Endothelial cell of umbilical vein (primary cell): ENCODE results near the gene CAMK2D. TPM values are rescaled to one million over a fixed set of nuclear protein-coding genes. Genes with fewer than 3 reads are reported as not detected.

Experiments used
- BruUV-seq: library from RNA; stranded (reverse); fragments of 400-500 nt; replicated peaks from 2 replicates; lab custom pipeline; 2021; lab: Mats Ljungman, UMichigan
- CTCF ChIA-PET: fragments of 300-600, 350-600 bp; sonication (Branson Sonifier 250); formaldehyde crosslinking; loops from one replicate; lab custom pipeline; 2021; ENCODE audit warnings: antibody characterized with exemption, inconsistent platforms; lab: Charles Lee
- POLR2A ChIA-PET: fragments of 300-600, 350-600 bp; sonication (Branson Sonifier 250); formaldehyde crosslinking; loops from one replicate; lab custom pipeline; 2021; ENCODE audit warnings: antibody characterized with exemption, inconsistent platforms; lab: Charles Lee
- DNase-seq: peaks from one replicate; pipeline ENCODE4 v3.0.0-alpha.2; 2011; ENCODE audit warnings: low read depth, low spot score
- FAIRE-seq: peaks from 2 replicates; lab custom pipeline; 2011; peaks lifted over from hg19 to GRCh38; lab: Jason Lieb, UNC
- H2AFZ ChIP-seq: 2 replicates; pipeline ENCODE4 v1.6.0; 2012; ENCODE audit warnings: low read depth, low read length, control low read depth, inconsistent platforms
- H3K27ac ChIP-seq: 2 replicates; pipeline ENCODE4 v1.5.1; 2011; ENCODE audit warnings: low read depth, mild to moderate bottlenecking, control low read depth, low read length, moderate library complexity; ENCODE audit not compliant: insufficient read depth
- H3K27me3 ChIP-seq, 2 experiments: 2 replicates each; pipeline versions ENCODE4 v1.6.0 to v1.6.1; 2011; ENCODE audit warnings: low read length in 2 of 2, mixed read lengths in 1 of 2; ENCODE audit not compliant: control insufficient read depth in 2 of 2, insufficient read depth in 2 of 2
- H3K36me3 ChIP-seq, 2 experiments: 2 replicates in 1 of 2; 3 replicates in 1 of 2; pipeline ENCODE4 v1.5.1; 2011; ENCODE audit warnings: low read length in 2 of 2, mild to moderate bottlenecking in 1 of 2, moderate library complexity in 1 of 2; ENCODE audit not compliant: control insufficient read depth in 2 of 2, insufficient read depth in 2 of 2; ENCODE audit errors: extremely low read depth in 1 of 2
- H3K4me1 ChIP-seq: 3 replicates; pipeline ENCODE4 v1.5.1; 2011; ENCODE audit warnings: mild to moderate bottlenecking, low read length; ENCODE audit not compliant: control insufficient read depth, insufficient read depth; ENCODE audit errors: extremely low read depth
- H3K4me2 ChIP-seq: 2 replicates; pipeline ENCODE4 v1.6.1; 2011; ENCODE audit warnings: low read length, control low read depth, mixed read lengths; ENCODE audit not compliant: insufficient read depth
- H3K4me3 ChIP-seq, 3 experiments: fragments of 200-600 bp in 1 of 3; sonication (generic), shearing (Covaris generic) in 1 of 3; replicated peaks in 1 of 3; 2 replicates each; pipeline ENCODE4 v1.5.1; 2011 to 2016; ENCODE audit warnings: control low read depth in 3 of 3, low read length in 3 of 3, mild to moderate bottlenecking in 2 of 3, inconsistent platforms in 1 of 3, low read depth in 1 of 3, moderate library complexity in 1 of 3; ENCODE audit not compliant: insufficient read depth in 1 of 3
- H3K79me2 ChIP-seq: 2 replicates; pipeline ENCODE4 v1.6.0; 2012; ENCODE audit warnings: low read length, inconsistent platforms; ENCODE audit not compliant: control insufficient read depth, insufficient read depth
- H3K9ac ChIP-seq: replicated peaks from 2 replicates; pipeline ENCODE3; 2011; ENCODE audit warnings: low read length, control low read depth; ENCODE audit not compliant: insufficient read depth; ENCODE audit errors: extremely low read depth
- H3K9me1 ChIP-seq: replicated peaks from 3 replicates; pipeline ENCODE4 v1.6.0; 2011; ENCODE audit warnings: mild to moderate bottlenecking, low read length; ENCODE audit not compliant: control insufficient read depth, insufficient read depth; ENCODE audit errors: extremely low read depth
- H3K9me3 ChIP-seq: replicated peaks from 2 replicates; pipeline ENCODE4 v1.5.1; 2012; ENCODE audit warnings: low read length, inconsistent platforms; ENCODE audit not compliant: control insufficient read depth, insufficient read depth
- H4K20me1 ChIP-seq: replicated peaks from 2 replicates; pipeline ENCODE3; 2011; ENCODE audit warnings: mild to moderate bottlenecking, low read length; ENCODE audit not compliant: control insufficient read depth, insufficient read depth; ENCODE audit errors: extremely low read depth
- EZH2 ChIP-seq: IDR thresholded peaks from 2 replicates; pipeline ENCODE4 v1.6.1; 2012; ENCODE audit warnings: borderline replicate concordance, low read depth, mild to moderate bottlenecking, moderate library complexity, low read length, inconsistent platforms; ENCODE audit not compliant: severe bottlenecking
- FOS ChIP-seq: IDR thresholded peaks from 2 replicates; pipeline ENCODE4 v1.6.1; 2011; ENCODE audit warnings: mild to moderate bottlenecking, low read length, moderate library complexity, borderline replicate concordance; ENCODE audit not compliant: insufficient read depth
- GATA2 ChIP-seq: IDR thresholded peaks from 2 replicates; pipeline ENCODE4 v1.7.0; 2011; ENCODE audit warnings: low read depth, mild to moderate bottlenecking, moderate library complexity, mixed read lengths, low read length; ENCODE audit not compliant: insufficient read length, insufficient read depth
- JUN ChIP-seq: IDR thresholded peaks from 2 replicates; pipeline ENCODE4 v1.6.1; 2011; ENCODE audit warnings: borderline replicate concordance, low read depth; ENCODE audit not compliant: insufficient read length, insufficient read depth
- MYC ChIP-seq: IDR thresholded peaks from one replicate; pipeline ENCODE4 v1.6.1; 2011; ENCODE audit warnings: mild to moderate bottlenecking, low read depth, low read length
- POLR2A ChIP-seq: IDR thresholded peaks from 2 replicates; pipeline ENCODE4 v1.6.1; 2012; ENCODE audit warnings: low read depth, mild to moderate bottlenecking, control low read depth, low read length
- POLR2AphosphoS5 ChIP-seq: IDR thresholded peaks from 2 replicates; pipeline ENCODE4 v1.6.1; 2012; ENCODE audit warnings: low read depth, mild to moderate bottlenecking, control low read depth, low read length, moderate library complexity; ENCODE audit not compliant: insufficient read depth
- dilution Hi-C: fragments of 300-500 bp; cut with MboI; formaldehyde crosslinking; loops from one replicate; pipeline ENCODE4 v1.15.0; 2019; ENCODE audit warnings: low sequenced_read_pairs; ENCODE audit not compliant: extremely low pct_ligation_motif_present
- intact Hi-C: fragments of 100-400 bp; cut with micrococcal nuclease; formaldehyde crosslinking; loops from one replicate; pipeline ENCODE4 v1.10.0; 2022
- polyA plus RNA-seq, 4 experiments: library from polyadenylated mRNA; depleted of rRNA in 3 of 4; stranded (reverse) in 3 of 4; unstranded in 1 of 4; fragments of >200 nt; gene quantifications; 2 replicates each; pipeline versions ENCODE4 v1.2.1 to v1.2.3, GENCODE V29; 2011 to 2012; ENCODE audit warnings: missing spikeins in 1 of 4
- total RNA-seq: library from RNA; stranded (reverse); gene quantifications from 2 replicates; pipeline ENCODE4 v1.2.3, GENCODE V29; 2021
- TF ChIP-seq, protein P1 (sequence below): IDR thresholded peaks from 2 replicates; pipeline ENCODE4 v1.6.1; 2011; ENCODE audit not compliant: insufficient read depth, insufficient read length
- TF ChIP-seq, protein P2 (sequence below), 2 donors: IDR thresholded peaks; 1 replicate in 1 of 2; 2 replicates in 1 of 2; pipeline ENCODE4 v1.5.1; 2011; ENCODE audit warnings: low read length in 2 of 2, mild to moderate bottlenecking in 2 of 2, moderate library complexity in 2 of 2, control low read depth in 1 of 2, inconsistent platforms in 1 of 2, low read depth in 1 of 2; ENCODE audit not compliant: insufficient read depth in 1 of 2; ENCODE audit errors: extremely low read depth in 1 of 2

CAMK2D gene
- total and polyA plus RNA-seq, 2 donors (not counting 3 experiments of a cell fraction or from before 2014, with no cell fraction given), result 10.4 to 30.7 TPM

DNA sequence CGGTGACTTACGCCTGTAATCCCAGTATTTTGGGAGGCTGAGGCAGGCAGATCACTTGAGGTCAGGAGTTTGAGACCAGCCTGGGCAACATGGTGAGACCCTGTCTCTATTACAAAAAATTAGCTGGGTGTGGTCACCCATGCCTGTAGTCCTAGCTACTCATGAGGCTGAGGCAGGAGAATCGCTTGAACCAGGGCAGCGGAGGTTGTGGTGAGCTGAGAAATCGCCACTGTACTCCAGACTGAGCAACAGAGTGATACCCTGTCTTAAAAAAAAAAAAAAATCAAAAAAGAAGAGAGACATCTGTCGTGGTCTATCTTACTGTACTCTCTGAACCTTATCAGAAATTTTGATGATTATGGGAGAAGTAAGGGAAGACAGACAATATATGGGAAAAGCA lies 144.3 kb downstream of the CAMK2D start:
- dilution Hi-C loops, result no loop called here
- no peak for FAIRE-seq

DNA sequence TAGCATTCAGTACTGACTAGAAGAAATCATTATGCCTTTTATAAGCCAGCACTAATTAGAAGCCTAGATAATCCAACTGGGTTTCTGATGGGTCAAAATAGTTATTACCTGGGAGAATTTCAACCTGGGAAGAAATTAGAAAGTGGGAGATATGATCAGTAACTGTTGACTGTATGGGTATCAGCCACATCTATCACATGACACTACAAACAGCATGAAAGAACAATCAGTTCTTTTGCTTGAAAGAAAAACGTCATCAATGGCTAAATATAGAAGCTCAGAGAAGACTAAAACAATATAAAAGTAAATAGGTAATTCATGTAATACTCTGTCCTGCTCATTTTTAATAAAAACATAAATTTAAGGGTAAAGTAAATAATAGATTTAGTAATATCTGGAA lies 145.1 kb downstream of the CAMK2D start:
- intact Hi-C loops, result no loop called here
- BruUV-seq, result no TSS peak
- H3K79me2 ChIP-seq, result no peaks in the 10 kb centered on the region
- no peaks in the 10 kb centered on the region for H3K27me3 ChIP-seq
- FAIRE-seq (no peak), DNase-seq (no peak)
- TF ChIP-seq, protein P1, sequence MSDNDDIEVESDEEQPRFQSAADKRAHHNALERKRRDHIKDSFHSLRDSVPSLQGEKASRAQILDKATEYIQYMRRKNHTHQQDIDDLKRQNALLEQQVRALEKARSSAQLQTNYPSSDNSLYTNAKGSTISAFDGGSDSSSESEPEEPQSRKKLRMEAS, result no peak
- TF ChIP-seq, protein P2, sequence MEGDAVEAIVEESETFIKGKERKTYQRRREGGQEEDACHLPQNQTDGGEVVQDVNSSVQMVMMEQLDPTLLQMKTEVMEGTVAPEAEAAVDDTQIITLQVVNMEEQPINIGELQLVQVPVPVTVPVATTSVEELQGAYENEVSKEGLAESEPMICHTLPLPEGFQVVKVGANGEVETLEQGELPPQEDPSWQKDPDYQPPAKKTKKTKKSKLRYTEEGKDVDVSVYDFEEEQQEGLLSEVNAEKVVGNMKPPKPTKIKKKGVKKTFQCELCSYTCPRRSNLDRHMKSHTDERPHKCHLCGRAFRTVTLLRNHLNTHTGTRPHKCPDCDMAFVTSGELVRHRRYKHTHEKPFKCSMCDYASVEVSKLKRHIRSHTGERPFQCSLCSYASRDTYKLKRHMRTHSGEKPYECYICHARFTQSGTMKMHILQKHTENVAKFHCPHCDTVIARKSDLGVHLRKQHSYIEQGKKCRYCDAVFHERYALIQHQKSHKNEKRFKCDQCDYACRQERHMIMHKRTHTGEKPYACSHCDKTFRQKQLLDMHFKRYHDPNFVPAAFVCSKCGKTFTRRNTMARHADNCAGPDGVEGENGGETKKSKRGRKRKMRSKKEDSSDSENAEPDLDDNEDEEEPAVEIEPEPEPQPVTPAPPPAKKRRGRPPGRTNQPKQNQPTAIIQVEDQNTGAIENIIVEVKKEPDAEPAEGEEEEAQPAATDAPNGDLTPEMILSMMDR (IDR thresholded peaks at IDR 0.05; ENCODE audit: extremely low read depth in 1 of 2, insufficient read depth in 1 of 2, low read depth in 1 of 2, low read length in 2 of 2), result no peak
- no peak for TF ChIP-seq POLR2A
- no peak for TF ChIP-seq JUN
- TF ChIP-seq GATA2, result no peak
- no peak for TF ChIP-seq MYC
- TF ChIP-seq FOS, result no peak
- TF ChIP-seq POLR2AphosphoS5, result no peak
- H4K20me1 ChIP-seq, result no peaks in the 10 kb centered on the region
- no peaks in the 10 kb centered on the region for H3K36me3 ChIP-seq
- H3K4me3 ChIP-seq, result no peak overlapping the region
- H3K9ac ChIP-seq, result no peak overlapping the region
- H2AFZ ChIP-seq, result no peak overlapping the region
- H3K9me3 ChIP-seq, result no peaks in the 10 kb centered on the region
- H3K27ac ChIP-seq, result no peak overlapping the region
- dilution Hi-C loops, result no loop called here
- POLR2A ChIA-PET, result no interaction called here
- H3K4me1 ChIP-seq, result no peaks in the 10 kb centered on the region
- no peak overlapping the region for H3K4me2 ChIP-seq
- H3K9me1 ChIP-seq, result no peaks in the 10 kb centered on the region
- CTCF ChIA-PET, result no interaction called here

More for the DNA sequence above, 144.3 kb downstream of the CAMK2D start:
- H2AFZ ChIP-seq, result no peak overlapping the region
- ChIA-PET POLR2A (no interaction called here), CTCF (no interaction called here)
- no TSS peak for BruUV-seq
- H3K4me1 ChIP-seq, result no peaks in the 10 kb centered on the region
- DNase-seq, result no peak
- H3K79me2 ChIP-seq, result no peaks in the 10 kb centered on the region
- no peaks in the 10 kb centered on the region for H3K36me3 ChIP-seq
- H3K27ac ChIP-seq, result no peak overlapping the region
- H3K9me1 ChIP-seq, result no peaks in the 10 kb centered on the region
- H3K9ac ChIP-seq, result no peak overlapping the region
- no peaks in the 10 kb centered on the region for H3K27me3 ChIP-seq
- no peaks in the 10 kb centered on the region for H4K20me1 ChIP-seq
- H3K9me3 ChIP-seq, result no peaks in the 10 kb centered on the region
- TF ChIP-seq EZH2 (no peak), POLR2A (no peak)
- H3K4me3 ChIP-seq, result no peak overlapping the region
- no peak overlapping the region for H3K4me2 ChIP-seq
- intact Hi-C loops, result no loop called here
